NCI-H2196 (cell line): ENCODE data around the gene CYB5D1.

ENCODE experiments used
- DNase-seq: peaks from one replicate; lab custom pipeline; 2025; ENCODE audit not compliant: unreplicated experiment; lab: John Stamatoyannopoulos, UW

The CYB5D1 gene

GRCh38 chr17:7844292-7845154 lies 13.3 kb upstream of the CYB5D1 start:
- peak; percentile 75 for DNase-seq

- DNase-seq: no peak
Measured at GRCh38 chr17:7845359-7846062, 12.3 kb upstream of the CYB5D1 start.

GRCh38 chr17:7846063-7846735 lies 11.6 kb upstream of the CYB5D1 start:
- DNase-seq: no peak

- DNase-seq: no peak
Measured at GRCh38 chr17:7846765-7847661, 10.8 kb upstream of the CYB5D1 start.

- no peak for DNase-seq
Measured at GRCh38 chr17:7848131-7848579, 9.6 kb upstream of the CYB5D1 start.

- no peak for DNase-seq
Measured at GRCh38 chr17:7848739-7849129, 9.1 kb upstream of the CYB5D1 start.

GRCh38 chr17:7849130-7849750 lies 8.6 kb upstream of the CYB5D1 start:
- DNase-seq: no peak

- no peak for DNase-seq
Measured at GRCh38 chr17:7849751-7850504, 7.9 kb upstream of the CYB5D1 start.

GRCh38 chr17:7850701-7851437 lies 6.9 kb upstream of the CYB5D1 start:
- no peak for DNase-seq

GRCh38 chr17:7851438-7852261 lies 6.2 kb upstream of the CYB5D1 start:
- peak; percentile 84 for DNase-seq

GRCh38 chr17:7852262-7852670 lies 5.5 kb upstream of the CYB5D1 start:
- no peak for DNase-seq

GRCh38 chr17:7852919-7853690 lies 4.7 kb upstream of the CYB5D1 start:
- no peak for DNase-seq

GRCh38 chr17:7853691-7854038 lies 4.1 kb upstream of the CYB5D1 start:
- no peak for DNase-seq

GRCh38 chr17:7854078-7854777 lies 3.6 kb upstream of the CYB5D1 start:
- no peak for DNase-seq

- no peak for DNase-seq
Measured at GRCh38 chr17:7854851-7855659, 2.7 kb upstream of the CYB5D1 start, which contains the start of gene TMEM88. Gene TMEM88, plus strand, starts transcription at chr17:7855066. Its CDS starts 9 bp downstream, at chr17:7855075.

GRCh38 chr17:7855660-7856010 lies 2.2 kb upstream of the CYB5D1 start:
- no peak for DNase-seq
